PC-3 (cell line): ENCODE data around the gene ALCAM.

Experiments used
- CTCF ChIP-seq: fragments of 300-600 bp; sonication (generic); conservative IDR thresholded peaks from 2 replicates; pipeline ENCODE4 v1.5.1; 2017; ENCODE audit warnings: antibody characterized with exemption, low read depth, mild to moderate bottlenecking, low read length
- EZH2 ChIP-seq: fragments of 300-600 bp; sonication (generic); IDR thresholded peaks from one replicate; pipeline ENCODE4 v1.6.1; 2017; ENCODE audit warnings: antibody characterized with exemption, mild to moderate bottlenecking, low read length; ENCODE audit not compliant: unreplicated experiment

- TF ChIP-seq EZH2, result no peak
- TF ChIP-seq CTCF, result no peak
Measured at GRCh38 chr3:105322570-105323273, 44.0 kb upstream of the ALCAM start.
